Skin of body (tissue), 2 donors: ENCODE results near the gene LLGL2. TPM values are rescaled to one million over a fixed set of nuclear protein-coding genes. Genes with fewer than 3 reads are reported as not detected.
"Not testable (repeated sequence)": the region's sequence is repeated elsewhere in the genome, so short reads cannot be mapped to it uniquely, and the experiment has no call there.

ENCODE experiments used
- DNase-seq: peaks from one replicate; lab custom pipeline; 2025; lab: John Stamatoyannopoulos, UW
- total RNA-seq: library from RNA; depleted of rRNA; stranded (reverse); fragments of >200 nt; gene quantifications from one replicate; pipeline ENCODE4 v1.2.3, GENCODE V29; 2014

Gene LLGL2
- total RNA-seq, 1 donor from 2014 or later = 17.8 TPM

- DNase-seq = no peak
Measured at GRCh38 chr17:75568412-75569255, 43.1 kb downstream of the LLGL2 start.

DNA sequence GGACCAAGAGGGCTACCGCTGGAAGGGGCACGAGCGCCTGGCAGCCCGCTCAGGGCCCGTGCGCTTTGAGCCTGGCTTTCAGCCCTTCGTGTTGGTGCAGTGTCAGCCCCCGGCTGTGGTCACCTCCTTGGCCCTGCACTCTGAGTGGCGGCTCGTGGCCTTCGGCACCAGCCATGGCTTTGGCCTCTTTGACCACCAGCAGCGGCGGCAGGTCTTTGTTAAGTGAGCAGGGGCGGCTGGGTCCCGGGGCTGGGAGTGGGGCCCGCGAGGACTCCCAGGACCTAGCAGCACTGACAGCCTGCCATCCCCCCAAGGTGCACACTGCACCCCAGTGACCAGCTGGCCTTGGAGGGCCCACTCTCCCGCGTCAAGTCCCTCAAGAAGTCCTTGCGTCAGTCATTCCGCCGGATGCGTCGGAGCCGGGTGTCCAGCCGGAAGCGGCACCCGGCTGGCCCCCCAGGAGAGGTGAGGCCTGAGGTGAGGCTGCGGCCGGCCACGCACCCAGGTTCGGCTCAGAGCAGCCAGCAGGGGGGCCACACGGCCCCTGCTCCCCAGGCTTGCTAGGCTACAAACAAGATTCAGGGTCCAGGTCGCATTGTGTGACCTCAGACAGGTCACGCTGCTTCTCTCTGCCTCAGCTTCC, 44.7 kb downstream of the LLGL2 start:
- no peak for DNase-seq

DNA sequence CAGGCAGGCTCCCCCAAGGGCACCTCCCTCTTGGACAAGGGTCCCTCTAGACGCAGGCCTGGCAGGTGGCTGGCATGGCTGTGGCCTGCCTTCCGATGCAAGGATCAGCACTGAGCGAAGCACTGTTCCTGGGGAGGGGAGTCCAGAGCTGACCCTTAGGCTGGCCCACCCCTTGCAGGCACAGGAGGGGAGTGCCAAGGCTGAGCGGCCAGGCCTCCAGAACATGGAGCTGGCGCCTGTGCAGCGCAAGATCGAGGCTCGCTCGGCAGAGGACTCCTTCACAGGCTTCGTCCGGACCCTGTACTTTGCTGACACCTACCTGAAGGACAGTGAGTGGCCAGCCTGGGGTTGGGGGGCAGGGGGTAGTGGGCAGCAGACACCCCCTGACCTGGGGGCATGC, 45.3 kb downstream of the LLGL2 start:
- DNase-seq = no peak

GRCh38 chr17:75571197-75571884, 45.8 kb downstream of the LLGL2 start:
- DNase-seq = peak; percentile 27

DNA sequence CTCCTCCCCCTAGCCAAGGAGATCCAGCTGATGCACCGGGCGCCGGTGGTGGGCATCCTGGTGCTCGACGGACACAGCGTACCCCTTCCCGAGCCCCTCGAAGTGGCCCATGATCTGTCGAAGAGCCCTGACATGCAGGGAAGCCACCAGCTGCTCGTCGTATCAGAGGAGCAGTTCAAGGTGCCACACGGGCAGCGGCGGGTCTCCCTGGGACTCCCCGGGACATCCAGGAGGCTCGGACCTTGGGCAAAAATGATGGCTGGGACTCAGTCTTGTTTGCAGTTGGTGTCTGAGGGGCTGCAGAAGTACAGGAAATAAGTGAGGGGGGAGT, 46.4 kb downstream of the LLGL2 start:
- no peak for DNase-seq

DNA sequence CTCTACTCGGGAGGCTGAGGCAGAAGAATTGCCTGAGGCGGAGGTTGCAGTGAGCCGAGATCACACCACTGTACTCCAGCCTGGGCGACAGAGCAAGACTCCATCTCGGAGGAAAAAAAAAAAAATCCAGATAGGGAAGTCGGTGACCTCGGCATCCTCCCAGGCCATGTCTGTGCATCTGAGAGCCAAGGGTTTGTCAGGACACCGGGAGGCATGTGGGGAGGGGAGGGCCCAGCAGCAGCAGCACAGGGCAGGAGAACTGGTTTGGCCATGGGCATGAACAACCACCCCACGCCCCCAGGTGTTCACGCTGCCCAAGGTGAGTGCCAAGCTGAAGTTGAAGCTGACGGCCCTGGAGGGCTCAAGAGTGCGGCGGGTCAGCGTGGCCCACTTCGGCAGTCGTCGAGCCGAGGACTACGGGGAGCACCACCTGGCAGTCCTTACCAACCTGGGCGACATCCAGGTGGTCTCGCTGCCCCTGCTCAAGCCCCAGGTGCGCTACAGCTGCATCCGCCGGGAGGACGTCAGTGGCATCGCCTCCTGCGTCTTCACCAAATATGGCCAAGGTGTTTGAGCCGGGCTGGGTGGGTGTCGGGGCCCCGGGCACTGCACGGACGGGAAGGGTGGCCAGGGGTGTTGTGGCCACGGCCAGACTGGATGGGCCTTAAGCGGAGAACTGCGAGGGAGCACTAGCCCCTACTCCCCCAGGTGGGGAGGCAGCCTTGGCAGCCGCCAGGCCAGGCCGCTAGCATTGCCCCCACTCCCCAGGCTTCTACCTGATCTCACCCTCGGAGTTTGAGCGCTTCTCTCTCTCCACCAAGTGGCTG, 47.4 kb downstream of the LLGL2 start:
- DNase-seq = no peak

DNA sequence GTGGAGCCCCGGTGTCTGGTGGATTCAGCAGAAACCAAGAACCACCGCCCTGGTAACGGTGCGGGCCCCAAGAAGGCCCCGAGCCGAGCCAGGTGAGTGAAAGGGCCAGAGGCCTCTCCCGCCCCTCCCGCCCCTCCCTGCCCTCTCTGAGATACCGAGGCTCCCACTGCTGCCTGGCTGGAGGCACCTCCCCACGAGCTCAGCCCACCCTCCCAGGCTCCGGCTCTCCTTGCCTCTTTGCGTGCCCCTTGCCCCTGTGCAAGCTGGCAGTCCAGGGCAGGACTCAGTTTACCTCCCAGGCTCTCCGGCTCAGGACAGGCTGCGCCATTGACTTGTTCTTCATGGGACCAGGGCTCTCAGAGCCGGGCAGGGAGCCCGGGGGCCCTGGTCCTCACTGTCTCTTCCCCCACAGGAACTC, 48.1 kb downstream of the LLGL2 start:
- no peak for DNase-seq

DNA sequence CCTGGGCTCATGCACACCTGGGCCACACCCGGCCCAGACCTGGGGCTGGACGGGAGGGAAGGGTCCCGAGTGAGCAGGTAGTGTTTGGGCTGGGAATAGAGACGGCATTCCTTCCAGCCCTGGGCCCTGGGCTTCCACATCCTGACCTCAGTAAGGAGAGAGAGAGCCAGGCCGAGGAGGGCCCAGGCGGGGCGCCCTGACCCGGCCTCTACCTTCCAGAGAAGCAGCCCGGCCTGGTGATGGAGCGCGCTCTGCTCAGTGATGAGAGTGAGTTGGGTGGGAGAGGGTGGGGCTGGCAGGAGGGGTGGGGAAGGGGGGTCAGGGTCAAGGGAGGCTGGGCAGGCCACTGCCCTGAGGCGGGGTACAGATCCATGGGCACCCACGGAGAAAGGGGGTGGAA, 48.5 kb downstream of the LLGL2 start:
- no peak for DNase-seq

GRCh38 chr17:75574404-75575036, 49.0 kb downstream of the LLGL2 start:
- DNase-seq = no peak

- DNase-seq = no peak
Measured at GRCh38 chr17:75575197-75575596, 49.7 kb downstream of the LLGL2 start.

- no peak for DNase-seq
Measured at GRCh38 chr17:75575728-75576127, 50.2 kb downstream of the LLGL2 start.

- DNase-seq = no peak
Measured at GRCh38 chr17:75576661-75577060, 51.2 kb downstream of the LLGL2 start.

- not testable (repeated sequence) for DNase-seq
Measured at GRCh38 chr17:75581121-75581725, 55.7 kb downstream of the LLGL2 start.

GRCh38 chr17:75583197-75583596, 57.7 kb downstream of the LLGL2 start:
- not testable (repeated sequence) for DNase-seq

GRCh38 chr17:75584849-75585175, 59.3 kb downstream of the LLGL2 start:
- no peak for DNase-seq

DNA sequence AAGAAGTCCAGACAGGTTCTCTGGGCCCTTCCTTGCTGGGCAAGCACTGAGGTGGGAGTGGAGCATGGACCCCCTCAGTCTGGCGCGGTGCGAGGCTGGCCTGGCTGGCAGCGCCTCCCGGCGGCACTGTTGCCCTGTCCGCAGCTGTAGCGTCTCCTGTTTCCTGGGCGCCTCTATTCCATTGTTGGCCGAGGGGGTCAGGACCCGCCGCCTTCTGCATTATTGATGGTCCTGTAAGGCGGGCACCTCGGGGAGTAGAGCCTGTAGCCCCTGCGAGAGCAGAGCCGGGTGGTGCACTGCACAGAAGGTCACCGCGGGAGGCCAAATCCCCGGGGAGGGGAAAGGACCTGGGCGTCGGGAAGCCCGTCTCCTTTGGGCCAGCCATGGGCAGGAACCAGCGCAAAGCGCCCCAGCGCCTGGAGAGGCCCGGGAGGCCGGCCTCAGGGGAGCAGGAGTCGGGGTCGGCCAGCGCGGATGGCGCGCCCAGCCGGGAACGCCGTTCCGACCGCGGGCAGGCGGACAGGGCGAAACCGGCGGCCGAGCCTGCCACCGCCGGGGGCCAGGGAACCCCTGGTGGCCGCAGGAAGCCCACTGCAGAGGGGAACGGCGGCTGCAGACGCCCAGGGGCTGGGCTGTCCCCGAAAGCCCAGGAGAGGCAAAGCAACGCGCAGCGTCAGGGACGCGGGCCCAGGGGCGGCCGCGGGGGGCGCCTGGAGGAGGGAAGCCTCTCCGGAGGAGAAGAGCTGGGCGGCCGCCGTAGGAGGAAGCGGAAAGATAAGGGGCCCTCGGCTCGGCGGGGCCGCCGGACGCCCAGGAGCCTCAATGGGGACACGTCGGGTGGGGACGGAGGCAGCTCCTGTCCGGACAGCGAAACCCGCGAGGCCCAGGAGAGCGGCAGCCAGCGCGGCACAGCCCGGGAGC, 62.4 kb downstream of the LLGL2 start, which contains the start of gene MYO15B:
TSS of gene MYO15B (plus strand) at position 126 of the 921 bp plus-strand sequence. CDS start at position 384, 258 bp downstream.
- DNase-seq = no peak

- DNase-seq = no peak
Measured at GRCh38 chr17:75588596-75589011, 63.1 kb downstream of the LLGL2 start.

GRCh38 chr17:75589012-75589918, 63.8 kb downstream of the LLGL2 start:
- DNase-seq = peak; percentile 87
